HCT116 (cell line): ENCODE results near the gene CYP4F11. TPM values are rescaled to one million over a fixed set of nuclear protein-coding genes. Genes with fewer than 3 reads are reported as not detected.

Source experiments
- ATAC-seq: fragments of 200-7000 bp; cut with Tn5 transposase; 2 replicates; pipeline ENCODE4 v1.9.1; 2020; ENCODE audit warnings: mild to moderate bottlenecking, moderate library complexity
- BruUV-seq: library from RNA; stranded (reverse); fragments of 400-500 nt; replicated peaks from 2 replicates; lab custom pipeline; 2021; lab: Mats Ljungman, UMichigan
- CTCF ChIA-PET: fragments of 300-600 bp; sonication (Branson Sonifier 250); formaldehyde crosslinking; loops from one replicate; lab custom pipeline; 2021; ENCODE audit warnings: antibody characterized with exemption; lab: Charles Lee
- POLR2A ChIA-PET: fragments of 300-600, 350-600 bp; sonication (Branson Sonifier 250); formaldehyde crosslinking; loops from one replicate; lab custom pipeline; 2021; ENCODE audit warnings: antibody characterized with exemption; lab: Charles Lee
- RAD21 ChIA-PET, 2 experiments: fragments of 300-600 bp; sonication (Branson Sonifier 250); formaldehyde crosslinking; loops; one replicate each; lab custom pipeline; 2023; ENCODE audit warnings: low total read pairs in 2 of 2; ENCODE audit not compliant: uncharacterized antibody in 2 of 2, unreplicated experiment in 2 of 2, low non-redundant PET in 1 of 2; lab: Charles Lee
- DNase-seq: peaks from one replicate; pipeline ENCODE4 v3.0.0-alpha.2; 2010; ENCODE audit warnings: low read depth, low spot score
- H2AFZ ChIP-seq: fragments of 200-600 bp; shearing (Covaris generic), sonication (generic); 2 replicates; pipeline ENCODE4 v1.6.1; 2017; ENCODE audit warnings: low read depth, mixed run types, mixed read lengths, antibody characterized with exemption, low read length; ENCODE audit not compliant: poor library complexity, severe bottlenecking
- H3K27ac ChIP-seq: 2 replicates; pipeline ENCODE4 v1.5.1; 2012; ENCODE audit warnings: low read depth, low read length
- H3K27me3 ChIP-seq: fragments of 200-600 bp; sonication (generic); 2 replicates; pipeline ENCODE4 v1.6.1; 2016; ENCODE audit warnings: mixed run types, low read length, mixed read lengths; ENCODE audit not compliant: insufficient read depth
- H3K36me3 ChIP-seq, 2 experiments: fragments of 200-500 bp in 1 of 2; fragments of 200-600 bp in 1 of 2; sonication (Bioruptor generic) in 1 of 2; sonication (generic) in 1 of 2; 2 replicates each; pipeline versions ENCODE4 v1.5.1 to v1.6.1; 2014 to 2016; ENCODE audit warnings: low read length in 2 of 2, inconsistent platforms in 1 of 2, mixed read lengths in 1 of 2, mixed run types in 1 of 2; ENCODE audit not compliant: insufficient read depth in 2 of 2, control insufficient read depth in 1 of 2
- H3K4me1 ChIP-seq, 2 experiments: fragments of 200-600 bp in 1 of 2; sonication (generic) in 1 of 2; 2 replicates each; pipeline versions ENCODE4 v1.5.1 to v1.6.1; 2012 to 2017; ENCODE audit warnings: low read length in 2 of 2, inconsistent platforms in 1 of 2, mild to moderate bottlenecking in 1 of 2, mixed read lengths in 1 of 2, mixed run types in 1 of 2, moderate library complexity in 1 of 2; ENCODE audit not compliant: insufficient read depth in 2 of 2, control insufficient read depth in 1 of 2
- H3K4me2 ChIP-seq: fragments of 200-600 bp; sonication (generic); 2 replicates; pipeline ENCODE4 v1.6.1; 2017; ENCODE audit warnings: mixed run types, low read length, mixed read lengths
- H3K4me3 ChIP-seq, 2 experiments: fragments of 200-600 bp in 1 of 2; sonication (generic) in 1 of 2; replicated peaks in 1 of 2; 2 replicates each; pipeline ENCODE4 v1.5.1; 2011 to 2016; ENCODE audit warnings: low read length in 2 of 2, control low read depth in 1 of 2, low read depth in 1 of 2, mild to moderate bottlenecking in 1 of 2, mixed read lengths in 1 of 2, mixed run types in 1 of 2
- H3K79me2 ChIP-seq: fragments of 200-600 bp; sonication (generic); 2 replicates; pipeline ENCODE4 v1.6.1; 2017; ENCODE audit warnings: mild to moderate bottlenecking, mixed run types, low read length, moderate library complexity, mixed read lengths; ENCODE audit not compliant: insufficient read depth
- H3K9ac ChIP-seq: fragments of 200-600 bp; sonication (generic); 2 replicates; pipeline ENCODE4 v1.6.1; 2016; ENCODE audit warnings: low read length, mixed read lengths
- H3K9me2 ChIP-seq: fragments of 200-600 bp; sonication (generic), shearing (Covaris generic); 2 replicates; pipeline ENCODE4 v1.6.1; 2017; ENCODE audit warnings: mixed run types, mild to moderate bottlenecking, moderate library complexity; ENCODE audit not compliant: insufficient read depth
- H3K9me3 ChIP-seq, 2 experiments: fragments of 200-500 bp in 1 of 2; fragments of 200-600 bp in 1 of 2; sonication (Bioruptor generic) in 1 of 2; sonication (generic) in 1 of 2; 2 replicates each; pipeline ENCODE4 v1.6.1; 2014 to 2017; ENCODE audit warnings: low read length in 2 of 2, mixed read lengths in 2 of 2, inconsistent platforms in 1 of 2, low read depth in 1 of 2, mild to moderate bottlenecking in 1 of 2, mixed run types in 1 of 2, moderate library complexity in 1 of 2; ENCODE audit not compliant: control insufficient read depth in 1 of 2, insufficient read depth in 1 of 2
- H4K20me1 ChIP-seq: fragments of 200-600 bp; sonication (generic), shearing (Covaris generic); 2 replicates; pipeline ENCODE4 v1.6.1; 2017; ENCODE audit warnings: mixed run types, mild to moderate bottlenecking, moderate library complexity; ENCODE audit not compliant: insufficient read depth
- ATF3 ChIP-seq: IDR thresholded peaks from 2 replicates; pipeline ENCODE4 v1.6.1; 2012
- EGR1 ChIP-seq: IDR thresholded peaks from 2 replicates; pipeline ENCODE4 v1.6.1; 2012; ENCODE audit warnings: low read depth
- EZH2 ChIP-seq: fragments of 200-600 bp; sonication (generic); IDR thresholded peaks from 2 replicates; pipeline ENCODE4 v1.6.1; 2017; ENCODE audit warnings: antibody characterized with exemption, mixed run types
- EZH2phosphoT487 ChIP-seq: fragments of 200-600 bp; IDR thresholded peaks from 2 replicates; pipeline ENCODE4 v1.6.1; 2018; ENCODE audit warnings: antibody characterized with exemption, borderline replicate concordance
- JUND ChIP-seq: IDR thresholded peaks from 2 replicates; pipeline ENCODE4 v1.6.1; 2012
- MAX ChIP-seq: IDR thresholded peaks from 2 replicates; pipeline ENCODE4 v1.6.1; 2012
- POLR2A ChIP-seq: IDR thresholded peaks from 2 replicates; pipeline ENCODE4 v1.7.0; 2011; ENCODE audit warnings: borderline replicate concordance; ENCODE audit not compliant: insufficient read depth, insufficient read length; ENCODE audit errors: extremely low read depth
- POLR2AphosphoS5 ChIP-seq: IDR thresholded peaks from 2 replicates; pipeline ENCODE4 v1.6.1; 2011; ENCODE audit warnings: mild to moderate bottlenecking, low read depth, low read length, moderate library complexity
- RAD21 ChIP-seq: IDR thresholded peaks from 2 replicates; pipeline ENCODE4 v1.6.1; 2012; ENCODE audit warnings: low read depth, mild to moderate bottlenecking
- REST ChIP-seq: IDR thresholded peaks from 2 replicates; pipeline ENCODE4 v1.6.1; 2012; ENCODE audit warnings: low read depth
- SIN3A ChIP-seq: IDR thresholded peaks from 2 replicates; pipeline ENCODE4 v1.6.1; 2012; ENCODE audit warnings: low read depth
- SP1 ChIP-seq: IDR thresholded peaks from 2 replicates; pipeline ENCODE4 v1.6.1; 2012; ENCODE audit warnings: low read depth
- SRF ChIP-seq: IDR thresholded peaks from 2 replicates; pipeline ENCODE4 v1.6.1; 2012; ENCODE audit warnings: low read depth
- TCF7L2 ChIP-seq: IDR thresholded peaks from 2 replicates; pipeline ENCODE4 v1.7.0; 2011; ENCODE audit warnings: borderline replicate concordance, inconsistent platforms; ENCODE audit not compliant: insufficient read depth, insufficient read length; ENCODE audit errors: extremely low read depth
- ZFX ChIP-seq: fragments of 450-650 bp; IDR thresholded peaks from 2 replicates; pipeline ENCODE4 v1.6.1; 2017
- ZNF274 ChIP-seq: fragments of 200-500 bp; sonication (Bioruptor generic); IDR thresholded peaks from 2 replicates; pipeline ENCODE4 v1.6.1; 2014; ENCODE audit warnings: mild to moderate bottlenecking, low read depth, low read length, inconsistent platforms
- intact Hi-C: fragments of 100-400 bp; cut with micrococcal nuclease; formaldehyde crosslinking; loops from 2 replicates; pipeline ENCODE4 v1.10.0; 2022
- total RNA-seq: library from RNA; stranded (reverse); gene quantifications from one replicate; pipeline ENCODE4 v1.2.1, GENCODE V29; 2021; ENCODE audit not compliant: unreplicated experiment

CYP4F11 gene
- total RNA-seq, 1 experiment from 2014 or later: 17.9 TPM

GRCh38 chr19:15871570-15871969 is 62.8 kb downstream of the CYP4F11 start:
- Histone ChIP-seq H3K4me1 (peaks cover 23 to 54% of the 10 kb centered on the region in 2 experiments), H4K20me1 (no peaks in the 10 kb centered on the region), H3K4me2 (peak overlapping the region; percentile 67), H3K27me3 (no peaks in the 10 kb centered on the region), H2AFZ (no peak overlapping the region), H3K9me2 (no peaks in the 10 kb centered on the region), H3K9me3 (no peaks in the 10 kb centered on the region), H3K4me3 (peak overlapping the region; percentile 29 to 42; a peak in 3 of 4 replicates), H3K27ac (peak overlapping the region; percentile 25), H3K36me3 (no peaks in the 10 kb centered on the region), H3K79me2 (no peaks in the 10 kb centered on the region), H3K9ac (peak overlapping the region; percentile 51)
- RAD21 ChIA-PET: no interaction called here
- DNase-seq: peak; percentile 54
- ATAC-seq: peak; percentile 81
- CTCF ChIA-PET: interaction anchor here (0.8 to 2.7 kb wide), 3 partner anchors 30 to 62 kb away, joined by 3 to 6 read pairs (median 4); no protein-coding TSS in a partner anchor
- TF ChIP-seq EZH2phosphoT487 (no peak), REST (no peak), EGR1 (no peak), SP1 (no peak; the same call in 1 of the 2 replicates), EZH2 (no peak), RAD21 (no peak), TCF7L2 (peak; percentile 41), ZNF274 (no peak), MAX (peak; percentile 58), POLR2A (peak; percentile 20), SRF (no peak), JUND (no peak), POLR2AphosphoS5 (peak; percentile 55), ATF3 (no peak), SIN3A (0 out of 2 replicates have a peak, but pooled peaks have one; percentile 37), ZFX (no peak)
- POLR2A ChIA-PET: interaction anchor here (0.7 to 1.3 kb wide), 4 partner anchors 8 to 43 kb away, joined by 3 to 7 read pairs (median 4); no protein-coding TSS in a partner anchor
- BruUV-seq: no TSS peak
- intact Hi-C loops: no loop called here
